ENCODE measurements around the gene CPA5.
A peak's percentile ranks its signal among the peaks of the same experiment; 100 is the strongest.

The CPA5 gene

DNA sequence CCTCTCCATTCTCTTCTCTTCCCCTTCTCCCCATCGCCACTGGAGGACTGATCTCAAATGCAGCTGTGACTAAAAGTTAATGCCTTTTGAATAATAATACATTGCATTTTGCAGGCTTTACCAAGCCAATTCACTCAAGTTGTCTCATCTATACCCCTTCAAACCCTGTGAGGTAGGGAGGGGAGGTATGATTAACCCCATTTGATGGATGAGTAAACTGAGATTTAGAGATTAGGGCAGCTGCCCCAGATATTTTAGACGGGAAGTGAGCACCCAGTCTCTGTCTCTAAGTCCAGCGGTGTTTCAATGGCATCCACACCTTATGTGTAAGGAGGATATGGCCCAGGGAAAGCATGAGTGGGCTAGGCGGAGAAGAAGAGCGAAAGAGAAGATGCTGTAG is 1.1 kb downstream of the CPA5 start:
- no peak for DNase-seq (ENCODE audit: low read depth)
- TF ChIP-seq, protein P1, sequence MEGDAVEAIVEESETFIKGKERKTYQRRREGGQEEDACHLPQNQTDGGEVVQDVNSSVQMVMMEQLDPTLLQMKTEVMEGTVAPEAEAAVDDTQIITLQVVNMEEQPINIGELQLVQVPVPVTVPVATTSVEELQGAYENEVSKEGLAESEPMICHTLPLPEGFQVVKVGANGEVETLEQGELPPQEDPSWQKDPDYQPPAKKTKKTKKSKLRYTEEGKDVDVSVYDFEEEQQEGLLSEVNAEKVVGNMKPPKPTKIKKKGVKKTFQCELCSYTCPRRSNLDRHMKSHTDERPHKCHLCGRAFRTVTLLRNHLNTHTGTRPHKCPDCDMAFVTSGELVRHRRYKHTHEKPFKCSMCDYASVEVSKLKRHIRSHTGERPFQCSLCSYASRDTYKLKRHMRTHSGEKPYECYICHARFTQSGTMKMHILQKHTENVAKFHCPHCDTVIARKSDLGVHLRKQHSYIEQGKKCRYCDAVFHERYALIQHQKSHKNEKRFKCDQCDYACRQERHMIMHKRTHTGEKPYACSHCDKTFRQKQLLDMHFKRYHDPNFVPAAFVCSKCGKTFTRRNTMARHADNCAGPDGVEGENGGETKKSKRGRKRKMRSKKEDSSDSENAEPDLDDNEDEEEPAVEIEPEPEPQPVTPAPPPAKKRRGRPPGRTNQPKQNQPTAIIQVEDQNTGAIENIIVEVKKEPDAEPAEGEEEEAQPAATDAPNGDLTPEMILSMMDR (IDR thresholded peaks at IDR 0.05; ENCODE audit: low read depth, low read length, missing control alignments) = no peak
- no peak overlapping the region for H3K4me3 ChIP-seq (ENCODE audit: low read depth, low read length)

DNA sequence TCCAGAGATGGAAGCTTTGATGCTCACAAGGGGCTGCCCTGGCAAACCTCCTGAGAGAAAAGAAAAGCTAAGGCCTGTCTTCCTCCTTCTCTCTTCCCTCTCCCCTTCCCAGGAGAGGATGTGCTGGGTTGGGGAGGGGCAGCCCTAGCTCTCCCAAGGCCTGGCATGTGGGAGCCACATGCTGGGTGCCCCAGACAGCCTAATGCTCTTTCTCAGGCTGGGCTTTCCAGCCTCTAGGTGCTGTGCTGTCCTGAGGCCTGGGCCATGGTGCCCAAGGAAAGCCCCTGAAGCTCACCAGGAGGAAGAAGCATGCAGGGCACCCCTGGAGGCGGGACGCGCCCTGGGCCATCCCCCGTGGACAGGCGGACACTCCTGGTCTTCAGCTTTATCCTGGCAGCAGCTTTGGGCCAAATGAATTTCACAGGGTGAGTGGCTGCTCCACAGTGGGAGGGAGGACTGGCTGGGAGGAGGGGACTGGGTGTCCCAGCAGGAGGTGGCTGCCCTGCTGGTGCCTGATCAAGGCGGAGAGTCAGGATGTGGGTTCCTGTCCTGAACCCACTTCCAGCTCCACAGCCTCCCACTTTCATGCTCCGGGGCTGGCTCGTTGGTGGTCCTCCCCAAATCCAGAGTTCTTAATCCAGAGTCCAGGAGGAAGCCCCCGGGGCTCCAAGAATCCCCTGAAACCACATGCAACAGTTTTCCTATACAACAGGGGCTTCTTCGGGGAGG is 1.7 kb downstream of the CPA5 start:
- no peak overlapping the region for H3K4me3 ChIP-seq (ENCODE audit: low read depth, low read length)
- TF ChIP-seq, protein P1 (IDR thresholded peaks at IDR 0.05; ENCODE audit: low read depth, low read length, missing control alignments) = no peak
- no peak for DNase-seq (ENCODE audit: low read depth)

DNA sequence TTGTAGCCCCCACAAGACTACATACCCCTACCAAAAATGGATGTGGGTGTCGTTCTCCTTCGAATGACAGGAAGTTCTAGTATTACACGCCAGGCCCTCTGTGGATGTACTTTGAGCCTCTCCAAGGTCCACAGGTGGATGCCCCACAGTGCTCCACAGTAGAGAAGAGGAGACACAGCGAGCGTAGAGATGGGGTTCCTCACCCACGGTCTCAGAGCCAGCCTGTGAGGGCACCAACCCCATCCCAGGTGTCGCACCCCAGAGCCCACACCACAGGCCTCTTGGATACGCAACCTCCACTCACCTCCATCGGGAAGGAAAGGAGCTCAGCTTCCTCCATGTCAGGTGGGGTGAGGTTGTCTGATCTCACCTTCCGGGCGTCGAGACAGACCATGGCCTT is 2.3 kb downstream of the CPA5 start:
- H3K4me3 ChIP-seq (ENCODE audit: low read depth, low read length) = no peak overlapping the region
- TF ChIP-seq, protein P1 (IDR thresholded peaks at IDR 0.05; ENCODE audit: low read depth, low read length, missing control alignments) = no peak
- DNase-seq (ENCODE audit: low read depth) = no peak

DNA sequence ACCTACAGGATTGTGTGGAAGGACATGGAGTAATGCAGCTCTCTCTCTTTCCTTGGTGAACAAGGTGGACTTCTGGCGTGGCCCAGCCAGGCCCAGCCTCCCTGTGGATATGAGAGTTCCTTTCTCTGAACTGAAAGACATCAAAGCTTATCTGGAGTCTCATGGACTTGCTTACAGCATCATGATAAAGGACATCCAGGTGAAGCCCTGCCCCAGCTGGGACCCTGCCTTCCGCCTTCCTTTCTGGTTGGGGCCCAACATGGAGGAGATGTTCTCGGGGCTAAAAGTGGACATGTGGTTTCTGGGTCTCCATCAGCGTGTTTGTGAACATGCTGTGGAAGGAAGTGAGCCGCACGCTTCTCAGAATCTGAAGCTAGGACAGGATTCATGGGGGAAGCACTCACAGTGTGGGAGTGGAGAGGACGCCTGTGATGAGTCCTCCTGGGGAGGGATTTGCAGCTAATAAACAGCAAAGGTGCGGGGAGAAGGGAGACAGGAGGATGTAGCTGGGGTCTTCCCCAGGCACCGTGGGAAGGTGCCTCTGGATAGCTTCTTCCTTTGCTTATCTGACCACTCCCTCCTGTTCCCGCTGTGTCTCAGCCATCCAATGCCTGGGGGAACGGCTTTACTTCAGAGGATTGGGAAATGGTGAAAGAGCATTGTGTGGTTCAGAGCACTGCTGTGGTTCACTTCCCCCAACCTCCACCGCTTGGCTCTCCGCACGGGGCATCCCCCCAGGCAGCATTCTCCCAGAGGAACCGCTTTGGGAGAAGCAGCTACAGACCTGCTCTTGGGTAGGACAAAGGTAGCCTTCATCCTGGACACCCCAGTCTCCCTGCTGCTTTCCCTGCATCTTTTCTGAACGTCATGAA is 5.5 kb downstream of the CPA5 start:
- no peak overlapping the region for H3K4me3 ChIP-seq (ENCODE audit: low read depth, low read length)
- TF ChIP-seq, protein P1 (IDR thresholded peaks at IDR 0.05; ENCODE audit: low read depth, low read length, missing control alignments) = no peak
- DNase-seq (ENCODE audit: low read depth) = no peak

DNA sequence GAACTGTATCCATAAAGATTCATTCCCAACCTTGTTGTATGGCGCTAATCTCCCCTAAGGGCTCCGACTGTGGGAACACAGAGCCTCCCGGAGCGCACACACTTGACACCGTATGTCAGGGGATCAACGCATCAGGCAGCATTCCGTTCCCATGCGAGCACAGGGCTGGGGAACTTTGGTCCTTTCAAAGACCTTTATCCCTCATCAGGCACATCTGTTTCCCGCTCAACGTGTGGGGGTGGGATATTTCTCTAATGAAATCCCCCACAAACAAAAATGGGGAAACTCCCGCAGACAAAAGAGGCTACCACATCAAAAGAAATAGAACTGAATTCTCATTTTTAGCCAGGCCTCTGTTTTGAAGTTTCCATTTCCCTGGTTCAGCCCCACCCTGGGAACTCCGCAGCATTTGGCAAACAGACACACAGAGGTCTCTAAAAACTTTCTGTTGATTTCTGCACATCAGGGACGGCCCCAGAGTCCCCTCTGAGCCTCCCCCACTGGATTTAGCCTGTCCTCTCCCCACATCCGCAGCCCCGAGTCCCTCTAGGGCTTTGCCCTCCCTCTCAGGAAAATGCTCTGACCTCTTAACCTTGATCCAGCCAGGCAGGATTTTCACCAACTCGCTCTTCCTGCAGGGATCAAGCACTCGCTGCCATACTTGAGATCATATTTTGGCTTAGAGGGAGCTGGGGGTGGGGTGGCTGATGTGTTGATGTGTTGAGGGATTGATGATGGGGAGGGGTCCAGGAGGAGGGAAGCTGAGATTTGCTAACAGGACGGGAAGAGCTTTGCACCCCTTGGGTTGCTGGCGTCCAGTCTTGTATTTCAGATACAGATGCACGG is 6.6 kb downstream of the CPA5 start:
- DNase-seq (ENCODE audit: low read depth) = peak; percentile 35
- TF ChIP-seq, protein P1 (IDR thresholded peaks at IDR 0.05; ENCODE audit: low read depth, low read length, missing control alignments) = no peak
- H3K4me3 ChIP-seq (ENCODE audit: low read depth, low read length) = no peak overlapping the region

DNA sequence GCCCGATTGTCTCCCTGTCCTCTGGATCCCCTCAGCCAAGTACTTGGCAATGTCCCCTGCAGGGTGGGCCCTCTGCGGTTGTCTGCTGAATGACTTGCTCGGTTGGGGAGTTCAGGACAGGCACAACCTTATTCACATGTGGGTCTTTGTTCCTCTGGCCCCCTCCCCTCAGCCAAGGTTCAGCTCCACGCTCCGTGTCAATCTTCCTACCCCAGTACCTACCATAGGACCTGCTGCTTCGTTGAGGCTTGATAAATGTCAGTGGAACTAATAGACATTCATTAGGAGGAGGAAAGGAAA is 7.1 kb downstream of the CPA5 start:
- no peak overlapping the region for H3K4me3 ChIP-seq (ENCODE audit: low read depth, low read length)
- no peak for DNase-seq (ENCODE audit: low read depth)
- TF ChIP-seq, protein P1 (IDR thresholded peaks at IDR 0.05; ENCODE audit: low read depth, low read length, missing control alignments) = no peak

Data from GM12864 (cell line).